DND-41 (cell line): ENCODE data around the gene DTYMK.

Source experiments
- CTCF ChIP-seq: IDR thresholded peaks from 2 replicates; pipeline ENCODE4 v1.5.1; 2012; ENCODE audit warnings: borderline replicate concordance, low read length, moderate library complexity, mild to moderate bottlenecking; ENCODE audit not compliant: poor library complexity, severe bottlenecking; ENCODE audit errors: extremely low read depth
- EZH2 ChIP-seq: IDR thresholded peaks from 3 replicates; pipeline ENCODE4 v1.6.1; 2012; ENCODE audit warnings: borderline replicate concordance, low read depth, mild to moderate bottlenecking, moderate library complexity, low read length, inconsistent platforms; ENCODE audit not compliant: severe bottlenecking

GRCh38 chr2:241660593-241661213 is 25.9 kb downstream of the DTYMK start:
- TF ChIP-seq EZH2 (no peak), CTCF (no peak)
